IPS DF 4.7 (cell line): ENCODE data around the gene B3GALNT1.

ENCODE experiments used
- DNase-seq: peaks from one replicate; pipeline ENCODE4 v3.0.0-alpha.2; 2013; ENCODE audit warnings: low spot score; ENCODE audit errors: extremely low read depth

The B3GALNT1 gene

GRCh38 chr3:161104561-161105551 lies at the start of gene B3GALNT1:
B3GALNT1 (minus strand) TSS chr3:161105349; CDS start chr3:161086754, 18,595 bp downstream.
- no peak for DNase-seq

- no peak for DNase-seq
These were observed 48.3 kb upstream of the B3GALNT1 start for GRCh38 chr3:161153480-161153879.

- no peak for DNase-seq
These were observed 44.9 kb upstream of the B3GALNT1 start for GRCh38 chr3:161150001-161150525.

- no peak for DNase-seq
These were observed 44.4 kb upstream of the B3GALNT1 start for GRCh38 chr3:161149529-161149928.

- no peak for DNase-seq
These were observed 43.8 kb upstream of the B3GALNT1 start for GRCh38 chr3:161148832-161149475.

- DNase-seq: no peak
These were observed 37.3 kb upstream of the B3GALNT1 start for GRCh38 chr3:161142486-161142885.

GRCh38 chr3:161139686-161140085 lies 34.5 kb upstream of the B3GALNT1 start:
- DNase-seq: no peak

GRCh38 chr3:161137260-161137659 lies 32.1 kb upstream of the B3GALNT1 start:
- DNase-seq: no peak

GRCh38 chr3:161132391-161132790 lies 27.2 kb upstream of the B3GALNT1 start:
- DNase-seq: no peak

- DNase-seq: no peak
These were observed 21.3 kb upstream of the B3GALNT1 start for GRCh38 chr3:161126495-161126894.

GRCh38 chr3:161117646-161118045 lies 12.5 kb upstream of the B3GALNT1 start:
- DNase-seq: no peak

GRCh38 chr3:161108840-161109239 lies 3.7 kb upstream of the B3GALNT1 start:
- no peak for DNase-seq

GRCh38 chr3:161107311-161107710 lies 2.2 kb upstream of the B3GALNT1 start:
- DNase-seq: no peak

GRCh38 chr3:161103776-161104385 lies 1.3 kb downstream of the B3GALNT1 start:
- DNase-seq: no peak

- DNase-seq: no peak
These were observed 3.5 kb downstream of the B3GALNT1 start for GRCh38 chr3:161101609-161102008.

GRCh38 chr3:161100994-161101393 lies 4.2 kb downstream of the B3GALNT1 start:
- DNase-seq: no peak

GRCh38 chr3:161096771-161097367 lies 8.3 kb downstream of the B3GALNT1 start:
- no peak for DNase-seq

GRCh38 chr3:161093895-161094294 lies 11.3 kb downstream of the B3GALNT1 start:
- DNase-seq: no peak

GRCh38 chr3:161084277-161084676 lies 20.9 kb downstream of the B3GALNT1 start:
- DNase-seq: no peak

- no peak for DNase-seq
These were observed 22.0 kb downstream of the B3GALNT1 start for GRCh38 chr3:161083131-161083530.

- no peak for DNase-seq
These were observed 23.1 kb downstream of the B3GALNT1 start for GRCh38 chr3:161082063-161082462.
